Neural progenitor cell (in vitro differentiated cells): Measurements from ENCODE around the gene PLXNA4. TPM values are rescaled to one million over a fixed set of nuclear protein-coding genes. Genes with fewer than 3 reads are reported as not detected.
A peak's percentile ranks its signal among the peaks of the same experiment; 100 is the strongest.

ENCODE experiments used
- DNase-seq: peaks from one replicate; pipeline ENCODE4 v3.0.0-alpha.2; 2016; ENCODE audit warnings: low spot score
- H2AFZ ChIP-seq: fragments of 200-600 bp; sonication (generic); replicated peaks from 2 replicates; pipeline ENCODE4 v1.6.1; 2016; ENCODE audit warnings: antibody characterized with exemption
- H3F3A ChIP-seq: fragments of 200-600 bp; sonication (generic); 2 replicates; pipeline ENCODE4 v1.6.1; 2016; ENCODE audit warnings: antibody characterized with exemption, low read depth
- H3K27ac ChIP-seq: fragments of 200-600 bp; sonication (generic); 2 replicates; pipeline ENCODE4 v1.5.1; 2016; ENCODE audit warnings: mild to moderate bottlenecking
- H3K27me3 ChIP-seq: fragments of 200-600 bp; sonication (generic); 2 replicates; pipeline ENCODE4 v1.6.1; 2016; ENCODE audit warnings: mild to moderate bottlenecking, moderate library complexity
- H3K36me3 ChIP-seq: fragments of 200-600 bp; sonication (generic); 2 replicates; pipeline ENCODE4 v1.5.1; 2016
- H3K4me1 ChIP-seq: fragments of 200-600 bp; sonication (generic); 2 replicates; pipeline ENCODE4 v1.6.1; 2016; ENCODE audit warnings: mixed run types
- H3K4me2 ChIP-seq: fragments of 200-600 bp; sonication (generic); 2 replicates; pipeline ENCODE4 v1.6.1; 2016
- H3K4me3 ChIP-seq: fragments of 200-600 bp; sonication (generic); 2 replicates; pipeline ENCODE4 v1.5.1; 2016
- H3K79me2 ChIP-seq: fragments of 200-600 bp; sonication (generic); 2 replicates; pipeline ENCODE4 v1.6.1; 2016; ENCODE audit warnings: low read depth
- H3K9ac ChIP-seq: fragments of 200-600 bp; sonication (generic); 2 replicates; pipeline ENCODE4 v1.6.1; 2016
- H3K9me3 ChIP-seq: fragments of 200-600 bp; sonication (generic); 2 replicates; pipeline ENCODE4 v1.5.1; 2016; ENCODE audit warnings: low read depth
- H4K20me1 ChIP-seq: fragments of 200-600 bp; sonication (generic); 2 replicates; pipeline ENCODE4 v1.6.1; 2016; ENCODE audit warnings: low read depth
- H3K27ac Mint-ChIP-seq: 3 replicates; pipeline ENCODE4 v1.8.0; 2021; ENCODE audit warnings: mixed read lengths
- H3K27me3 Mint-ChIP-seq: 2 replicates; pipeline ENCODE4 v1.8.0; 2022; ENCODE audit warnings: low read depth, mild to moderate bottlenecking, inconsistent platforms, moderate library complexity, mixed read lengths; ENCODE audit not compliant: insufficient read depth
- H3K36me3 Mint-ChIP-seq: 3 replicates; pipeline ENCODE4 v1.8.0; 2021; ENCODE audit warnings: mixed read lengths
- H3K4me1 Mint-ChIP-seq: 3 replicates; pipeline ENCODE4 v1.8.0; 2021; ENCODE audit warnings: mixed read lengths
- H3K4me3 Mint-ChIP-seq: 3 replicates; pipeline ENCODE4 v1.8.0; 2021; ENCODE audit warnings: mild to moderate bottlenecking, moderate library complexity, mixed read lengths
- H3K9me3 Mint-ChIP-seq: 3 replicates; pipeline ENCODE4 v1.8.0; 2020; ENCODE audit warnings: mixed read lengths
- CTCF ChIP-seq: fragments of 200-600 bp; sonication (generic); IDR thresholded peaks from 2 replicates; pipeline ENCODE4 v1.5.1; 2017; ENCODE audit warnings: antibody characterized with exemption, mild to moderate bottlenecking
- EZH2 ChIP-seq: fragments of 200-600 bp; sonication (generic); IDR thresholded peaks from 2 replicates; pipeline ENCODE4 v1.6.1; 2017; ENCODE audit warnings: antibody characterized with exemption, mild to moderate bottlenecking, moderate library complexity
- EZH2phosphoT487 ChIP-seq: fragments of 200-600 bp; sonication (generic); IDR thresholded peaks from 2 replicates; pipeline ENCODE4 v1.6.1; 2017; ENCODE audit warnings: antibody characterized with exemption
- total RNA-seq: library from RNA; depleted of rRNA; stranded (reverse); fragments of >200 nt; gene quantifications from 2 replicates; pipeline ENCODE4 v1.2.3, GENCODE V29; 2015; ENCODE audit warnings: low replicate concordance

The PLXNA4 gene
- total RNA-seq, 1 donor from 2014 or later, result 0.49 TPM

GRCh38 chr7:132492823-132493445 is 83.3 kb downstream of the PLXNA4 start:
- Histone ChIP-seq H3K9me3 (no peaks in the 10 kb centered on the region), H3K27ac (no peak overlapping the region), H3K36me3 (no peaks in the 10 kb centered on the region), H3K79me2 (no peaks in the 10 kb centered on the region), H3K4me2 (peak overlapping the region; percentile 10), H4K20me1 (no peaks in the 10 kb centered on the region), H2AFZ (no peak overlapping the region), H3F3A (no peaks in the 10 kb centered on the region), H3K9ac (no peak overlapping the region), H3K27me3 (no peaks in the 10 kb centered on the region), H3K4me3 (no peak overlapping the region), H3K4me1 (peaks cover 13% of the 10 kb centered on the region)
- no peak for DNase-seq
- H3K36me3 Mint-ChIP-seq, result no peaks in the 10 kb centered on the region
- H3K4me1 Mint-ChIP-seq, result peaks cover 5% of the 10 kb centered on the region
- TF ChIP-seq CTCF (no peak), EZH2phosphoT487 (no peak), EZH2 (no peak)
- no peak overlapping the region for H3K27ac Mint-ChIP-seq
- no peak overlapping the region for H3K4me3 Mint-ChIP-seq
- H3K9me3 Mint-ChIP-seq, result no peaks in the 10 kb centered on the region
- H3K27me3 Mint-ChIP-seq, result peaks cover 9% of the 10 kb centered on the region

- no peak overlapping the region for H3K27ac Mint-ChIP-seq
- Histone ChIP-seq H3K27me3 (no peaks in the 10 kb centered on the region), H2AFZ (no peak overlapping the region), H3K4me2 (no peak overlapping the region), H3F3A (no peaks in the 10 kb centered on the region), H3K9me3 (no peaks in the 10 kb centered on the region), H3K4me1 (peaks cover 14% of the 10 kb centered on the region), H3K9ac (no peak overlapping the region), H3K36me3 (no peaks in the 10 kb centered on the region), H4K20me1 (no peaks in the 10 kb centered on the region), H3K4me3 (no peak overlapping the region), H3K79me2 (no peaks in the 10 kb centered on the region), H3K27ac (no peak overlapping the region)
- H3K36me3 Mint-ChIP-seq, result no peaks in the 10 kb centered on the region
- no peak overlapping the region for H3K4me3 Mint-ChIP-seq
- no peaks in the 10 kb centered on the region for H3K9me3 Mint-ChIP-seq
- no peak for DNase-seq
- TF ChIP-seq EZH2, result no peak
- no peak for TF ChIP-seq EZH2phosphoT487
- no peak for TF ChIP-seq CTCF
- H3K4me1 Mint-ChIP-seq, result peaks cover 5% of the 10 kb centered on the region
- H3K27me3 Mint-ChIP-seq, result peaks cover 7% of the 10 kb centered on the region
These were observed 84.8 kb downstream of the PLXNA4 start for GRCh38 chr7:132491391-132491945.

GRCh38 chr7:132490474-132490873 is 85.8 kb downstream of the PLXNA4 start:
- no peaks in the 10 kb centered on the region for H4K20me1 ChIP-seq
- no peak overlapping the region for H3K4me2 ChIP-seq
- H3K9ac ChIP-seq, result no peak overlapping the region
- TF ChIP-seq EZH2 (no peak), EZH2phosphoT487 (no peak), CTCF (no peak)
- H3K4me3 ChIP-seq, result no peak overlapping the region
- H2AFZ ChIP-seq, result no peak overlapping the region
- H3K27me3 ChIP-seq, result no peaks in the 10 kb centered on the region
- Mint-ChIP-seq H3K36me3 (no peaks in the 10 kb centered on the region), H3K27ac (no peak overlapping the region), H3K4me3 (no peak overlapping the region), H3K4me1 (peaks cover 5% of the 10 kb centered on the region), H3K27me3 (peaks cover 9% of the 10 kb centered on the region), H3K9me3 (no peaks in the 10 kb centered on the region)
- H3K36me3 ChIP-seq, result no peaks in the 10 kb centered on the region
- no peak for DNase-seq
- H3K9me3 ChIP-seq, result no peaks in the 10 kb centered on the region
- peaks cover 18% of the 10 kb centered on the region for H3K4me1 ChIP-seq
- H3F3A ChIP-seq, result no peaks in the 10 kb centered on the region
- H3K79me2 ChIP-seq, result no peaks in the 10 kb centered on the region
- H3K27ac ChIP-seq, result no peak overlapping the region
